ENCODE data around the gene GRPR. TPM values are rescaled to one million over a fixed set of nuclear protein-coding genes. Genes with fewer than 3 reads are reported as not detected.

GRPR gene
- polyA plus RNA-seq, 1 donor (not counting 4 experiments of a cell fraction or from before 2014, with no cell fraction given) = 0.08 TPM

- H3K4me3 ChIP-seq (ENCODE audit: control insufficient read depth in 2 of 3, extremely low read depth in 1 of 3, insufficient read depth in 2 of 3, low read depth in 1 of 3, low read length in 3 of 3) = no peak overlapping the region
- no peak for TF ChIP-seq EZH2 (IDR thresholded peaks at IDR 0.05; ENCODE audit: low read length)
- H3K27ac ChIP-seq (ENCODE audit: control insufficient read depth, insufficient read depth, low read length) = no peak overlapping the region
- no peaks in the 10 kb centered on the region for H3K79me2 ChIP-seq (ENCODE audit: control insufficient read depth, insufficient read depth, low read length)
- H3K9ac ChIP-seq (ENCODE audit: control insufficient read depth, extremely low read depth, insufficient read depth, low read length) = no peak overlapping the region
- H3K4me1 ChIP-seq (ENCODE audit: control insufficient read depth, extremely low read depth, insufficient read depth, low read length) = no peaks in the 10 kb centered on the region
- H3K9me3 ChIP-seq (ENCODE audit: control insufficient read depth, low read depth, low read length) = no peaks in the 10 kb centered on the region
- dilution Hi-C loops (cut with MboI; ENCODE audit: extremely low pct_ligation_motif_present, low sequenced_read_pairs) = no loop called here
- H3K27me3 ChIP-seq (ENCODE audit: control insufficient read depth, extremely low read depth, insufficient read depth, low read length) = no peaks in the 10 kb centered on the region
- DNase-seq (ENCODE audit: low read depth, low spot score) (no peak), FAIRE-seq (no peak)
- no peaks in the 10 kb centered on the region for H4K20me1 ChIP-seq (ENCODE audit: control insufficient read depth, extremely low read depth, insufficient read depth, low read length)
- H3K4me2 ChIP-seq (ENCODE audit: control insufficient read depth, extremely low read depth, insufficient read depth, low read depth, low read length) = no peak overlapping the region
- no peak overlapping the region for H2AFZ ChIP-seq (ENCODE audit: control insufficient read depth, low read length)
- H3K9me1 ChIP-seq (ENCODE audit: control insufficient read depth, extremely low read depth, insufficient read depth, low read length) = no peaks in the 10 kb centered on the region
- no peaks in the 10 kb centered on the region for H3K36me3 ChIP-seq (ENCODE audit: control insufficient read depth in 2 of 2, extremely low read depth in 1 of 2, insufficient read depth in 2 of 2, low read length in 2 of 2)
Measured at GRCh38 chrX:16096141-16096540, 27.2 kb upstream of the GRPR start.

GRCh38 chrX:16100673-16101072 is 22.7 kb upstream of the GRPR start:
- no peak for FAIRE-seq
- Histone ChIP-seq H3K79me2 (ENCODE audit: control insufficient read depth, insufficient read depth, low read length) (no peaks in the 10 kb centered on the region), H3K4me1 (ENCODE audit: control insufficient read depth, extremely low read depth, insufficient read depth, low read length) (no peaks in the 10 kb centered on the region), H3K4me2 (ENCODE audit: control insufficient read depth, extremely low read depth, insufficient read depth, low read depth, low read length) (no peak overlapping the region), H4K20me1 (ENCODE audit: control insufficient read depth, extremely low read depth, insufficient read depth, low read length) (no peaks in the 10 kb centered on the region), H3K36me3 (ENCODE audit: control insufficient read depth in 2 of 2, extremely low read depth in 1 of 2, insufficient read depth in 2 of 2, low read length in 2 of 2) (no peaks in the 10 kb centered on the region), H3K27ac (ENCODE audit: control insufficient read depth, insufficient read depth, low read length) (no peak overlapping the region), H2AFZ (ENCODE audit: control insufficient read depth, low read length) (no peak overlapping the region), H3K9me3 (ENCODE audit: control insufficient read depth, low read depth, low read length) (no peaks in the 10 kb centered on the region), H3K27me3 (ENCODE audit: control insufficient read depth, extremely low read depth, insufficient read depth, low read length) (peaks cover 4% of the 10 kb centered on the region), H3K9me1 (ENCODE audit: control insufficient read depth, extremely low read depth, insufficient read depth, low read length) (no peaks in the 10 kb centered on the region), H3K9ac (ENCODE audit: control insufficient read depth, extremely low read depth, insufficient read depth, low read length) (no peak overlapping the region), H3K4me3 (ENCODE audit: control insufficient read depth in 2 of 3, extremely low read depth in 1 of 3, insufficient read depth in 2 of 3, low read depth in 1 of 3, low read length in 3 of 3) (no peak overlapping the region)
- DNase-seq (ENCODE audit: low read depth, low spot score) = no peak
- dilution Hi-C loops (cut with MboI; ENCODE audit: extremely low pct_ligation_motif_present, low sequenced_read_pairs) = no loop called here
- TF ChIP-seq CTCF (optimal IDR thresholded peaks at IDR 0.05 in 1 of 3, IDR thresholded peaks at IDR 0.05 in 1 of 3, conservative IDR thresholded peaks at IDR 0.05 in 1 of 3; ENCODE audit: extremely low read depth in 1 of 3, insufficient read depth in 2 of 3, low read length in 3 of 3) (no peak), EZH2 (IDR thresholded peaks at IDR 0.05; ENCODE audit: low read length) (no peak)

GRCh38 chrX:16101581-16101980 is 21.8 kb upstream of the GRPR start:
- Histone ChIP-seq H2AFZ (ENCODE audit: control insufficient read depth, low read length) (no peak overlapping the region), H3K9ac (ENCODE audit: control insufficient read depth, extremely low read depth, insufficient read depth, low read length) (no peak overlapping the region), H4K20me1 (ENCODE audit: control insufficient read depth, extremely low read depth, insufficient read depth, low read length) (no peaks in the 10 kb centered on the region), H3K27me3 (ENCODE audit: control insufficient read depth, extremely low read depth, insufficient read depth, low read length) (peaks cover 4% of the 10 kb centered on the region), H3K4me2 (ENCODE audit: control insufficient read depth, extremely low read depth, insufficient read depth, low read depth, low read length) (no peak overlapping the region), H3K27ac (ENCODE audit: control insufficient read depth, insufficient read depth, low read length) (no peak overlapping the region), H3K79me2 (ENCODE audit: control insufficient read depth, insufficient read depth, low read length) (no peaks in the 10 kb centered on the region), H3K36me3 (ENCODE audit: control insufficient read depth in 2 of 2, extremely low read depth in 1 of 2, insufficient read depth in 2 of 2, low read length in 2 of 2) (no peaks in the 10 kb centered on the region), H3K9me3 (ENCODE audit: control insufficient read depth, low read depth, low read length) (no peaks in the 10 kb centered on the region), H3K9me1 (ENCODE audit: control insufficient read depth, extremely low read depth, insufficient read depth, low read length) (no peaks in the 10 kb centered on the region), H3K4me1 (ENCODE audit: control insufficient read depth, extremely low read depth, insufficient read depth, low read length) (no peaks in the 10 kb centered on the region), H3K4me3 (ENCODE audit: control insufficient read depth in 2 of 3, extremely low read depth in 1 of 3, insufficient read depth in 2 of 3, low read depth in 1 of 3, low read length in 3 of 3) (no peak overlapping the region)
- FAIRE-seq (no peak), DNase-seq (ENCODE audit: low read depth, low spot score) (no peak)
- dilution Hi-C loops (cut with MboI; ENCODE audit: extremely low pct_ligation_motif_present, low sequenced_read_pairs) = no loop called here
- TF ChIP-seq EZH2 (IDR thresholded peaks at IDR 0.05; ENCODE audit: low read length) (no peak), CTCF (optimal IDR thresholded peaks at IDR 0.05 in 1 of 3, IDR thresholded peaks at IDR 0.05 in 1 of 3, conservative IDR thresholded peaks at IDR 0.05 in 1 of 3; ENCODE audit: extremely low read depth in 1 of 3, insufficient read depth in 2 of 3, low read length in 3 of 3) (no peak)
